Measurements from ENCODE around the gene RTL10.

DNA sequence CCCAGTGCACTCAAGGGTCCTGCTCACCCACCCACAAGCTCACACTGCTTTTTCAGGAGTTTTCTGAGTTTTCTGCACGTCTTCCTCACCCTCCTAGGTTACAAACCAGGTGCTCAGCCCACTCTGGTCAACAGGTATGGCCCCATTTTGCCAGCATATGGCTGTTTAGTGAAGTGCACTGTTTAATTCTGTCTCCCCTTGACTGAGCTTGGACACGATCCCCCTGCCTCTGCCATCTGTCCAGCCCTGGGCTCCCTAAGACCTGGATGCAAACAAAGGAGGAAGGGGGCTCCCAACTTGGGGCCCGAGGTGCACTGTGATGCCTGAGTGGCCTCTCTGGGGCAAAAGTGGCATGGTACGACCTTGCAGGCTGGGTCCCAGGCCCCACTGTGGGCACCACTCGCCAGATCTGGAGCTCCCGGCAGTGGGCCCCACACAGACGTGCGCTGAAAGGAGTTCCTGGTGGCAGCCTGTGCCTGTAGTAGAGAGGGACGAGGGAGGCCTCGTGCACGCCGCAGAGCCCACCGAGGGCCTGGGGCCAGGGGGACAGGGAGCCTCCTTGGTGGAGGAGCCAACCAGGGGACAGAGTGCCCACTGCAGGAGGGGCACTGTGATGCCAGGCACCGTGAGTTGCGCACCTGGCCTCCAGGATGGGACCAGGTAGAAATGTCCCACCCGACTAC lies 49.6 kb upstream of the RTL10 start:
- TF ChIP-seq, protein P1, sequence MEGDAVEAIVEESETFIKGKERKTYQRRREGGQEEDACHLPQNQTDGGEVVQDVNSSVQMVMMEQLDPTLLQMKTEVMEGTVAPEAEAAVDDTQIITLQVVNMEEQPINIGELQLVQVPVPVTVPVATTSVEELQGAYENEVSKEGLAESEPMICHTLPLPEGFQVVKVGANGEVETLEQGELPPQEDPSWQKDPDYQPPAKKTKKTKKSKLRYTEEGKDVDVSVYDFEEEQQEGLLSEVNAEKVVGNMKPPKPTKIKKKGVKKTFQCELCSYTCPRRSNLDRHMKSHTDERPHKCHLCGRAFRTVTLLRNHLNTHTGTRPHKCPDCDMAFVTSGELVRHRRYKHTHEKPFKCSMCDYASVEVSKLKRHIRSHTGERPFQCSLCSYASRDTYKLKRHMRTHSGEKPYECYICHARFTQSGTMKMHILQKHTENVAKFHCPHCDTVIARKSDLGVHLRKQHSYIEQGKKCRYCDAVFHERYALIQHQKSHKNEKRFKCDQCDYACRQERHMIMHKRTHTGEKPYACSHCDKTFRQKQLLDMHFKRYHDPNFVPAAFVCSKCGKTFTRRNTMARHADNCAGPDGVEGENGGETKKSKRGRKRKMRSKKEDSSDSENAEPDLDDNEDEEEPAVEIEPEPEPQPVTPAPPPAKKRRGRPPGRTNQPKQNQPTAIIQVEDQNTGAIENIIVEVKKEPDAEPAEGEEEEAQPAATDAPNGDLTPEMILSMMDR (IDR thresholded peaks at IDR 0.05; ENCODE audit: low read depth, low read length, poor library complexity, severe bottlenecking) = no peak
- TF ChIP-seq EZH2phosphoT487 (IDR thresholded peaks at IDR 0.05; ENCODE audit: borderline replicate concordance, low read length) = no peak
